ENCODE results near the gene MYL11.
"Not testable (repeated sequence)": the region's sequence is repeated elsewhere in the genome, so short reads cannot be mapped to it uniquely, and the experiment has no call there.

The MYL11 gene

GRCh38 chr16:30380072-30380802, 5.6 kb downstream of the MYL11 start:
- peak overlapping the region; percentile 100 for H3K27ac Mint-ChIP-seq
- no peaks in the 10 kb centered on the region for H3K9me3 Mint-ChIP-seq
- DNase-seq (no peak), ATAC-seq (replicated peaks) (no peak)
- H3K27me3 Mint-ChIP-seq: no peaks in the 10 kb centered on the region
- H3K4me3 Mint-ChIP-seq: peak overlapping the region; percentile 97 to 100
- peaks cover 53 to 63% of the 10 kb centered on the region in 2 donors for H3K4me1 Mint-ChIP-seq (ENCODE audit: low read depth in 2 of 2)
- peaks cover 29% of the 10 kb centered on the region for H3K36me3 Mint-ChIP-seq (ENCODE audit: insufficient read depth)

- ATAC-seq (replicated peaks) (no peak), DNase-seq (no peak)
- Mint-ChIP-seq H3K27ac (peak overlapping the region; percentile 97 to 100), H3K4me3 (peak overlapping the region; percentile 97 to 100), H3K4me1 (ENCODE audit: low read depth in 2 of 2) (peaks cover 53 to 63% of the 10 kb centered on the region in 2 donors), H3K27me3 (no peaks in the 10 kb centered on the region), H3K9me3 (no peaks in the 10 kb centered on the region), H3K36me3 (ENCODE audit: insufficient read depth) (peaks cover 29% of the 10 kb centered on the region)
Measured at GRCh38 chr16:30380803-30381208, 6.2 kb downstream of the MYL11 start.

GRCh38 chr16:30381291-30382041, 6.9 kb downstream of the MYL11 start:
- Mint-ChIP-seq H3K27ac (peak overlapping the region; percentile 97 to 100), H3K36me3 (ENCODE audit: insufficient read depth) (peaks cover 29% of the 10 kb centered on the region), H3K27me3 (no peaks in the 10 kb centered on the region), H3K9me3 (no peaks in the 10 kb centered on the region), H3K4me1 (ENCODE audit: low read depth in 2 of 2) (peaks cover 53 to 63% of the 10 kb centered on the region in 2 donors), H3K4me3 (peak overlapping the region; percentile 97 to 100)
- DNase-seq (no peak), ATAC-seq (replicated peaks) (no peak)

- peak within 1 kb of the TSS; percentile 97 to 100 for H3K27ac Mint-ChIP-seq
- H3K9me3 Mint-ChIP-seq: no peaks in the 10 kb centered on the region
Measured at GRCh38 chr16:30382111-30382881, 7.7 kb downstream of the MYL11 start, which contains the start of gene SEPTIN1. Gene SEPTIN1 (minus strand): TSS chr16:30382561. CDS start chr16:30382542, 19 bp downstream.

GRCh38 chr16:30383521-30383920, 8.9 kb downstream of the MYL11 start:
- peaks cover 20% of the 10 kb centered on the region for H3K36me3 Mint-ChIP-seq (ENCODE audit: insufficient read depth)
- peak overlapping the region; percentile 97 to 100 for H3K27ac Mint-ChIP-seq
- H3K9me3 Mint-ChIP-seq: no peaks in the 10 kb centered on the region
- H3K4me3 Mint-ChIP-seq: peak overlapping the region; percentile 97 to 100
- H3K27me3 Mint-ChIP-seq: no peaks in the 10 kb centered on the region
- no peak for DNase-seq
- H3K4me1 Mint-ChIP-seq (ENCODE audit: low read depth in 2 of 2): peaks cover 38 to 49% of the 10 kb centered on the region in 2 donors
- ATAC-seq (replicated peaks): no peak

More at GRCh38 chr16:30382111-30382881, 7.7 kb downstream of the MYL11 start, which contains the start of gene SEPTIN1:
- peak; percentile 67 to 75 (median 71) for DNase-seq
- H3K27me3 Mint-ChIP-seq: no peaks in the 10 kb centered on the region
- H3K4me1 Mint-ChIP-seq (ENCODE audit: low read depth in 2 of 2): peaks cover 50 to 59% of the 10 kb centered on the region in 2 donors
- H3K36me3 Mint-ChIP-seq (ENCODE audit: insufficient read depth): peaks cover 29% of the 10 kb centered on the region
- ATAC-seq (replicated peaks): peak; percentile 42
- peak within 1 kb of the TSS; percentile 97 to 100 for H3K4me3 Mint-ChIP-seq

GRCh38 chr16:30394592-30395154, 20.1 kb downstream of the MYL11 start:
- Mint-ChIP-seq H3K27ac (peak overlapping the region; percentile 73 to 77), H3K4me3 (peak overlapping the region; percentile 67 to 83), H3K4me1 (ENCODE audit: low read depth in 2 of 2) (peaks cover 23 to 24% of the 10 kb centered on the region in 2 donors), H3K27me3 (no peaks in the 10 kb centered on the region), H3K36me3 (ENCODE audit: insufficient read depth) (peaks cover 8% of the 10 kb centered on the region), H3K9me3 (no peaks in the 10 kb centered on the region)
- ATAC-seq (replicated peaks) (no peak), DNase-seq (no peak)

GRCh38 chr16:30395155-30395991, 20.8 kb downstream of the MYL11 start, which contains the start of gene ZNF48:
Gene ZNF48 (plus strand): TSS chr16:30395420. CDS start chr16:30395795, 375 bp downstream.
- Mint-ChIP-seq H3K36me3 (ENCODE audit: insufficient read depth) (peaks cover 13% of the 10 kb centered on the region), H3K27ac (peak within 1 kb of the TSS; percentile 73 to 77), H3K9me3 (no peaks in the 10 kb centered on the region), H3K27me3 (no peaks in the 10 kb centered on the region), H3K4me1 (ENCODE audit: low read depth in 2 of 2) (peaks cover 28 to 30% of the 10 kb centered on the region in 2 donors), H3K4me3 (peak within 1 kb of the TSS; percentile 67 to 83)
- DNase-seq (peak; percentile 31 to 45 (median 43)), ATAC-seq (replicated peaks) (peak; percentile 77)

GRCh38 chr16:30395992-30396585, 21.5 kb downstream of the MYL11 start:
- Mint-ChIP-seq H3K27ac (peak overlapping the region in 1 of 2 donors; percentile 70), H3K4me3 (peak overlapping the region; percentile 67 to 83), H3K4me1 (ENCODE audit: low read depth in 2 of 2) (peaks cover 29 to 33% of the 10 kb centered on the region in 2 donors), H3K36me3 (ENCODE audit: insufficient read depth) (peaks cover 14% of the 10 kb centered on the region), H3K9me3 (no peaks in the 10 kb centered on the region), H3K27me3 (no peaks in the 10 kb centered on the region)
- no peak for ATAC-seq (replicated peaks)
- no peak for DNase-seq

- Mint-ChIP-seq H3K4me3 (peak overlapping the region; percentile 67 to 83), H3K4me1 (ENCODE audit: low read depth in 2 of 2) (peaks cover 29 to 36% of the 10 kb centered on the region in 2 donors), H3K27ac (peak overlapping the region in 1 of 2 donors; percentile 62), H3K36me3 (ENCODE audit: insufficient read depth) (peaks cover 16% of the 10 kb centered on the region)
- DNase-seq; H3K27me3 Mint-ChIP-seq; H3K9me3 Mint-ChIP-seq; ATAC-seq (replicated peaks): not testable (repeated sequence)
Measured at GRCh38 chr16:30396627-30397026, 22.0 kb downstream of the MYL11 start.

GRCh38 chr16:30397056-30397455, 22.5 kb downstream of the MYL11 start:
- peaks cover 29 to 36% of the 10 kb centered on the region in 2 donors for H3K4me1 Mint-ChIP-seq (ENCODE audit: low read depth in 2 of 2)

GRCh38 chr16:30397776-30398660, 23.4 kb downstream of the MYL11 start:
- H3K36me3 Mint-ChIP-seq (ENCODE audit: insufficient read depth): peaks cover 16% of the 10 kb centered on the region
- peak overlapping the region in 1 of 2 donors; percentile 17 for H3K4me3 Mint-ChIP-seq
- H3K27me3 Mint-ChIP-seq: no peaks in the 10 kb centered on the region
- H3K27ac Mint-ChIP-seq: peak overlapping the region in 1 of 2 donors; percentile 62
- no peaks in the 10 kb centered on the region for H3K9me3 Mint-ChIP-seq
- peaks cover 29 to 36% of the 10 kb centered on the region in 2 donors for H3K4me1 Mint-ChIP-seq (ENCODE audit: low read depth in 2 of 2)
- ATAC-seq (replicated peaks) (no peak), DNase-seq (no peak)

More at GRCh38 chr16:30397056-30397455, 22.5 kb downstream of the MYL11 start:
- Mint-ChIP-seq H3K36me3 (ENCODE audit: insufficient read depth) (peaks cover 16% of the 10 kb centered on the region), H3K9me3 (no peaks in the 10 kb centered on the region), H3K27ac (peak overlapping the region in 1 of 2 donors; percentile 62), H3K4me3 (peak overlapping the region; percentile 67 to 83), H3K27me3 (no peaks in the 10 kb centered on the region)
- DNase-seq (no peak), ATAC-seq (replicated peaks) (no peak)

Measured in effector memory CD8-positive, alpha-beta T cell (primary cell).